Loucy (cell line): ENCODE results near the gene SAFB2.

ENCODE experiments used
- H2AFZ ChIP-seq: fragments of 200-600 bp; sonication (generic); 2 replicates; pipeline ENCODE4 v1.6.0; 2016; ENCODE audit warnings: antibody characterized with exemption, mild to moderate bottlenecking, low read length, moderate library complexity
- H3F3A ChIP-seq: fragments of 200-600 bp; 2 replicates; pipeline ENCODE4 v1.6.0; 2016; ENCODE audit warnings: antibody characterized with exemption, low read depth, mild to moderate bottlenecking
- H3K27me3 ChIP-seq: fragments of 200-600 bp; sonication (generic); 2 replicates; pipeline ENCODE4 v1.6.1; 2014; ENCODE audit warnings: low read length, mild to moderate bottlenecking; ENCODE audit not compliant: insufficient read depth, poor library complexity, severe bottlenecking
- H3K36me3 ChIP-seq: fragments of 200-600 bp; sonication (generic); 2 replicates; pipeline ENCODE4 v1.6.1; 2016; ENCODE audit warnings: low read length; ENCODE audit not compliant: insufficient read depth
- H3K4me1 ChIP-seq: fragments of 200-600 bp; sonication (generic); 2 replicates; pipeline ENCODE4 v1.5.1; 2014; ENCODE audit warnings: low read length, mild to moderate bottlenecking; ENCODE audit not compliant: insufficient read depth, poor library complexity, severe bottlenecking
- H3K4me2 ChIP-seq: fragments of 200-600 bp; sonication (generic); 2 replicates; pipeline ENCODE4 v1.6.0; 2014; ENCODE audit warnings: antibody characterized with exemption, low read length, low read depth, mild to moderate bottlenecking; ENCODE audit not compliant: poor library complexity, severe bottlenecking
- H3K4me3 ChIP-seq: fragments of 200-600 bp; sonication (generic); 2 replicates; pipeline ENCODE4 v1.5.1; 2014; ENCODE audit warnings: low read length, mild to moderate bottlenecking, mixed read lengths; ENCODE audit not compliant: poor library complexity, severe bottlenecking
- H3K79me2 ChIP-seq: fragments of 200-600 bp; sonication (generic); 2 replicates; pipeline ENCODE4 v1.6.1; 2014; ENCODE audit warnings: low read length; ENCODE audit not compliant: insufficient read depth
- H3K9ac ChIP-seq: fragments of 200-600 bp; sonication (generic); 2 replicates; pipeline ENCODE4 v1.6.0; 2014; ENCODE audit warnings: mild to moderate bottlenecking, low read depth, low read length, moderate library complexity; ENCODE audit not compliant: poor library complexity, severe bottlenecking
- H3K9me2 ChIP-seq: fragments of 200-600 bp; sonication (generic); replicated peaks from 2 replicates; pipeline ENCODE4 v1.6.1; 2016; ENCODE audit warnings: low read depth, low read length, mixed read lengths
- H3K9me3 ChIP-seq: fragments of 200-600 bp; sonication (generic); 2 replicates; pipeline ENCODE4 v1.6.1; 2014; ENCODE audit warnings: mild to moderate bottlenecking, antibody characterized with exemption, low read length, low read depth; ENCODE audit not compliant: insufficient read depth
- H4K20me1 ChIP-seq: fragments of 200-600 bp; sonication (generic); 2 replicates; pipeline ENCODE4 v1.6.0; 2014; ENCODE audit warnings: antibody characterized with exemption, low read length, mild to moderate bottlenecking; ENCODE audit not compliant: insufficient read depth, poor library complexity, severe bottlenecking
- CTCF ChIP-seq: fragments of 200-600 bp; sonication (generic); conservative IDR thresholded peaks from 2 replicates; pipeline ENCODE4 v1.5.1; 2014; ENCODE audit warnings: mild to moderate bottlenecking, antibody characterized with exemption, low read length
- EZH2phosphoT487 ChIP-seq: fragments of 200-600 bp; IDR thresholded peaks from 2 replicates; pipeline ENCODE4 v1.6.1; 2018; ENCODE audit warnings: antibody characterized with exemption, mild to moderate bottlenecking, moderate library complexity, borderline replicate concordance

The SAFB2 gene

GRCh38 chr19:5667751-5668271 is 45.2 kb upstream of the SAFB2 start:
- peaks cover 68% of the 10 kb centered on the region for H3K36me3 ChIP-seq

GRCh38 chr19:5666921-5667610 is 44.5 kb upstream of the SAFB2 start:
- Histone ChIP-seq H3K9me3 (no peaks in the 10 kb centered on the region), H3F3A (no peaks in the 10 kb centered on the region), H3K9me2 (no peaks in the 10 kb centered on the region), H3K4me3 (no peak overlapping the region), H2AFZ (no peak overlapping the region), H3K27me3 (no peaks in the 10 kb centered on the region), H4K20me1 (no peaks in the 10 kb centered on the region), H3K4me2 (no peak overlapping the region), H3K36me3 (peaks cover 72% of the 10 kb centered on the region), H3K9ac (no peak overlapping the region), H3K4me1 (no peaks in the 10 kb centered on the region), H3K79me2 (no peaks in the 10 kb centered on the region)
- TF ChIP-seq CTCF (no peak), EZH2phosphoT487 (no peak)

More at GRCh38 chr19:5667751-5668271, 45.2 kb upstream of the SAFB2 start:
- Histone ChIP-seq H4K20me1 (no peaks in the 10 kb centered on the region), H3K4me3 (no peak overlapping the region), H3K4me2 (no peak overlapping the region), H2AFZ (no peak overlapping the region), H3K9me2 (no peaks in the 10 kb centered on the region), H3F3A (no peaks in the 10 kb centered on the region), H3K9me3 (no peaks in the 10 kb centered on the region), H3K4me1 (no peaks in the 10 kb centered on the region), H3K9ac (no peak overlapping the region), H3K79me2 (no peaks in the 10 kb centered on the region), H3K27me3 (no peaks in the 10 kb centered on the region)
- TF ChIP-seq CTCF, result no peak
- no peak for TF ChIP-seq EZH2phosphoT487

GRCh38 chr19:5665781-5666513 is 43.4 kb upstream of the SAFB2 start:
- Histone ChIP-seq H3K9me3 (no peaks in the 10 kb centered on the region), H3K36me3 (peaks cover 83% of the 10 kb centered on the region), H2AFZ (no peak overlapping the region), H3F3A (no peaks in the 10 kb centered on the region), H3K4me2 (no peak overlapping the region), H4K20me1 (no peaks in the 10 kb centered on the region), H3K4me1 (no peaks in the 10 kb centered on the region), H3K9ac (no peak overlapping the region), H3K9me2 (no peaks in the 10 kb centered on the region), H3K79me2 (no peaks in the 10 kb centered on the region), H3K4me3 (no peak overlapping the region), H3K27me3 (no peaks in the 10 kb centered on the region)
- TF ChIP-seq CTCF, result no peak
- TF ChIP-seq EZH2phosphoT487, result no peak
